HG03378 (cell line): ENCODE results near the gene ELK1.

ENCODE experiments used
- ATAC-seq: cut with Tn5 transposase; IDR thresholded peaks from one replicate; pipeline ENCODE4 v1.9.1; 2021; ENCODE audit warnings: mild to moderate bottlenecking, moderate library complexity; ENCODE audit not compliant: unreplicated experiment

Gene ELK1

DNA sequence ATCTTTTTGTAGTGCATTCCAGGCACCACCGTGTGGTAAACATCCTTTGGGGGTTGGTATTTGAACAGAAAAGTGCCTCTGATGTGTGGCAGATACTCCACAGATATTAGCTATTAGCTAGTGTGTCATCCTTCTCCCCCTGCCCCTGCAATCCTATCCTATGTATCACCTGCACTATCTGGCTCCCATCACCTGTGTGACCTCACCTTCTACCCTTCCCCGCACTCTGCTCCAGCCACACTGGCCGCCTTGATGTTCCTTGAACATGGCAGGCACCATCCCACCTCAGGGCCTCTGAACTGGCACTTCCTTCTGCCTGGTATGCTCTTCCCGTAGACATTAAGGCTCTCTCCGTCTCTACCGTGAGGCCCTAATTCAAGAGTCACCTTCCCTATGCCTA, 3.7 kb downstream of the ELK1 start:
- ATAC-seq: no peak

DNA sequence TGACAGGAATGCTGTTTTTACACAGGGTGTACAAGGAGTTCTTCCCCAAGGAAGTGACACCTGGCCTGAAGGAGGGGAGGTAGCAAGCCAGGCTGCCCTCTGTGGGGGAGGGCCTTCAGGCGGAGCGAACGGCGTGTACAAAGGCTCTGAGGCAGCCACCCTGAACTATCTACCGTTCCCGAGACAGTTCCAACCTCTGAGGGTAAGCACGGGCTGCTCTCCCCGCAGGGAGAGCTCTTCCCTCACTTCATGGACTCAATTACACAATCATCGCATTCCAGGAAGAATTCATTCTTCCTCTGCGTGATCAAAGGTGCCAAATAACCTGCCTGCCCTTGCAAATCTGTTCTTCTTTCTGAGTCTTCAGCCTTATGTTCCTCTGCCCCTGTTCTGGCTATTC, 4.8 kb downstream of the ELK1 start:
- no peak for ATAC-seq

DNA sequence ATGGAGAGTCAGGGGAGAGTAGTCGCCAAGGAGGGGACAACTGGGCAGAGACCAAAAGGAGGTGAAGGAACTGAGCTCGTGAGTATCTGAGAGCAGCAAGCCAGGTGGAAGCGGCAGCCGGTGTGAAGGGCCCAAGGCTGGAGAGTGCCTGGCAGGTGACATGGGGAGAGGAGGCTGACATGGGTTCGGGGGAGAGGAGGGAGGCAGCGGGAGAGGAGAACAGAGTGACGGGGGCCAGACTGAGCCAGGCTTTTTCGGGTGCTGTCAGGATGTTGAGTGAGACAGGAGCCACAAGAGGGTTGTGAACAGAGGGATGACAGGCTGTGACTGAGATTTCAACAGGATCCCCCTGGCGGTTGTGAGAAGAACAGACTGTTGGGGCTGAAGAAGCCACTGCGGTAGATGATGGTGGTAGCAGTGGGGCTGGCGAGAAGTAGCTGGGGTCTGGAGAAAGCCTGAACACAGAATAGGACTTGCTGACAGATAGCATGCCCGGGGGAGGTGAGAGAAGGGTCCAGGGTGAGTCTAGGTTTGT, 5.7 kb downstream of the ELK1 start:
- no peak for ATAC-seq

DNA sequence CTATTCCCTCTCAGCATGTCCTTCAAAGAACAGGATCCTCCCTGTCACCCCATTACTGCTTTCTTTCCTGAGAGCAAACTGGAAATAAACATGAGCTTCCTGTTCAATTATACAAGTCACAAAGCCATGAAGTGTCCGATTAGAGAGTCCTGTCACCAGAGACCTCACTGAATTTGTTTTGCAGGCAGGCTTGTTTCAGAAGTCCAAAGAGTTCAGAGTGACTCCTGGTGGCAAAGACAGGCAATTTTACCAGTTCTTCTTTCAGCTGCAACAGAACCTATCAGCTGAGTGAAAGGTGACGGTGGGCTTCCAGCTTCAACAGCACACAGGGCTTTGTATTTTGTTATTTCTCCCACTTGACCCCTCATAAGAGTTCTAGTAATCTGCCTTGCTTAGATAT, 6.4 kb downstream of the ELK1 start:
- no peak for ATAC-seq

DNA sequence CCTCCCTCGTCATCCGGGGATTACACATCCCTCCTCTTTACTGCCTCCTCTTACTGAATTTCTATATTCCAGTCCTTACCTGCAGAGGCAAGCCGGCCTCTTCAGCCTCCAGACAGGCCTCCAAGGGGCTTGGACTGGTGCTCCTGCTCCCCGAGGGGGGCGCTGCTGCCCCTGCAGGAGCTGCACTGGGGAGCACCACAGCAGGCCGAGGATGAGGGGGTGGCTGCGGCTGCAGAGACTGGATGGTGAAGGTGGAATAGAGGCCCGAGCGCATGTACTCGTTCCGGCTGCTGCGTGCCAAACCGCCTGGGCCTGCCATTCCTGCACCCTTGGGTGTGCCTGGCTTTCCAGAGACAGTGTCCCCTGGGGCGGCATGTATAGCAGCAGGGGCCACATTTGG, 11.5 kb downstream of the ELK1 start:
- no peak for ATAC-seq

DNA sequence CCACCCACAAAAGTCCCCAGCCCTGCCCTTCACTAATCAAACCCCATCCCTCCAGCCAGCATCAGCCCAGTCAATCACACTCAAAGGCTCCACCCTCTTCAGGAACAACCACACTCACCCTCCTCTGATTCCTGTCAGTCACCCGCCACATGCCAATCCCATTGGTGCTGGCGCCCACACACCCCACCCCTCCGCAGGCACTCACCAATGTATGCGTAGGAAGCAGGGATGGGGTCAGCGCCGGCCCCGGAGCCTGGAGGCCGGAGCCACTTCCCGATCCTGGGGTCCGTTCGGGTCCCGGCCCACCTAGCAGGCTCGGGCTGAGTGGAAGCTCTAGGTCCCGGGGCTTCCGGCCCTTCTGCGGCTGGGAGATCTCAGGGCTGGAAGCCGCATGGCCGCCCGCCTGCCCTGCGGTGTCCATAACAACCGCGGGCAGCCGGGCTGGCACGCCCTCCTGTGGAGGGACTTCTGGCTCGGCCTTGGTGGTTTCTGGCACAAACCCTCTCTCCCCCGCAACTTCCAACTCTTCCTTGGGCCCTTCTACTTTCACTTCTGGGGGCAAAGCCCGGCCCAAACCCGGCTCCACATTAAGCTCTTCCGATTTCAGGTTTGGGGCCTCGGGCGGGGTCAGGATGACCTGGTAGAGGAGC, 12.7 kb downstream of the ELK1 start:
- ATAC-seq: no peak

DNA sequence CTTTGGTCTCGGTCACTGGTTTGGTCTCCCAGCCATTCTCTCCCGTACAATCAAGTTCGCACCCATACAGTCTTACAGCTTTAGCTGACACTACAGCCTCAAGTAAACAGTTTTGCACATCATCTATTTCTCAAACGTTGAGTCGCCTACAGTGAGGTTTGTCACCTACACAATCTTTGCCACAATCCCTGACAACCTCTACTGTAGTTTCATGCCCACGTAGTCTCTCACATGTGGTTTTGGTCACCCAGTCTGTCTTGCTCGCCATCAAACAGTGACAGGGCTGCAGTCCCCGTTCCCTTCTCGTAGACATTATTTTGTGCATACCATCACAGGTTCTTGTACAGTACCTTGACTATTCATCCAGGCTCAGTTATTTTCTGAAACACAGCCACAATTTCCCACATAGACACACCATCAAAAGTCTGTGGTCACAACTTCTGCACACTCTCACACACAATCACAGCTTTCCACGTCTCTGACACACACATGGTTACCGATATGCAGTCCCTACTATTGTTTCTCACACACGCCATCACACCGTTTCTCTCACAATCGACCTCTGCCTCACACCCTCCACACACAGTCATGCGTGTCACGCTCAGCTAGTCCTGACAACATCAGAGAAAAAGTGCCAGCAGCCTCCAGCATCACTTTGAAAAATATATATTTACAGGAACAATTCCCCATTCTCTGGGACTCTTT, 15.3 kb downstream of the ELK1 start:
- ATAC-seq: no peak

DNA sequence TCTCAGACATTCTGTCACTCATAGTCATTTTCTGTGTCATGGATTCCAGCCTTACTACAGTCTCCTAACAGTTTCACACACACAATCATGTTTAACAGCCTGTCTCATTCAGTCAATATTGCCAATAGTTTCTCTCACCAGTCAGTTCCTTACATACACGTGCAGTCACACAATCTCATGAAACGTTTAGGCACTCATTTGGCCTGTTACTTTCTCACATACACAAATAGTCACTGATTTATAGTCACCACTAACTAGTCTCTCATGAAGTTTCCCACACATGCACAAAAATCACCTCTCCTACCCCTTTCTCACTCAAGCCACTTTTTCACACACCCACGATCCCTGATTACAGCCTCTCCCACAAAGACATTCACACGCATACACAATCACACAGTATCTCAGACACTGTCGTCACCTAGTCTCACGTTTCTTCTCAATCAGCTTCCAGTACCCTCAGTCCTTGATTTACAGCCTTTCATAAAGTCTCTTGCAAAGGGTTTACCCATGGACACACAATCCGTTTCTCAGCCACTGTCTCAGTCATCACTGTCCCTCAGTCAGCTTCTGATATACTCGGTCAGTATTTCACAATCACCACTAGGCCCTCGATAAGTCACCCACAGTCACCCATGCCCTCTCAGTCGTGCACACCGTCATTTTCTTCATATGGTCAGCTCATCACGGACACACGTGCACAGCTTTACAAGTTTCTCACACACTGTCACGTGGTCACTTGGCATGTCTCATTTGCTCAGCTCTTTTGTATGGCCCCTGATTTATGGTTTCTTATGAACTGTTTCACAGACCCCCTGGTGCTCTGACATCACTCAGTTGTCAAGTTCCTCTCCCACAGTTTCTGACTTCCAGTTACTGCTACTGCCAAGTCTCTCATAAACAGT, 16.4 kb downstream of the ELK1 start:
- no peak for ATAC-seq

DNA sequence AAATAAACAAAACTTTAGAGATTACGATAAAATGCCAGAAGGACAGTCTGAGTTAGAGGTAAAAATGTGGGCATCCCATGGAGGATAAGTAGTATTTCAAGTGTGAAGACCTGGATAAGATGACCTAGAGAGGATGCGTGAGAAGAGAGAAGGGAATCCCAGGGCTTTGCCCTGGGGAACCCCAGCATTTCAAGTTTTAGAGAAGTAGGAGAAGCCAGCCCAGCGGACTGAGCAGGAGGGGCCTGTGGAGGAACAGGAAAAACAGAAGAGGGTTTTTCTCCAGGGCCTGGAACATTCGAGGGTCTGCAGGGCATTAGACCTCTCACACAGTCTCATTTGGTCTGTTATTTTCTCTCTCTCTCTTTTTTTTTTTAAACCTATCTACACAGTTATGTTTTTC, 17.7 kb downstream of the ELK1 start:
- no peak for ATAC-seq

DNA sequence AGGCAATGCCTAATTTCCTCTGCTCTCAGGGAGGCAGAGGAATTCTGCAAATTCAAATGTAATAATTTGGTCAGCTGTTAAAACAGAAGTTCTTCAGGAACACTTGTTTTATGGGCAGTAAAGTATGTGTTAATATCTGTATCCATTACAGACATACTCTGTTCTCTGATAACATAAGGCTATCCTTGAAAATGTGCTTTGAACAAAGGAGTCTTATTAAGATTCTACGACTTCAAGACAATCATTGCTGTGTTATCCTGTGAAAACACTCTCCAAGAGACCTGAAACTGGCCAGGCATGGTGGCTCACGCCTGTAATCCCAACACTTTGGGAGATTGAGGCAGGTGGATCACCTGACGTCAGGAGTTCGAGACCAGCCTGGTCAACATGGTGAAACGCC, 18.7 kb downstream of the ELK1 start:
- no peak for ATAC-seq

DNA sequence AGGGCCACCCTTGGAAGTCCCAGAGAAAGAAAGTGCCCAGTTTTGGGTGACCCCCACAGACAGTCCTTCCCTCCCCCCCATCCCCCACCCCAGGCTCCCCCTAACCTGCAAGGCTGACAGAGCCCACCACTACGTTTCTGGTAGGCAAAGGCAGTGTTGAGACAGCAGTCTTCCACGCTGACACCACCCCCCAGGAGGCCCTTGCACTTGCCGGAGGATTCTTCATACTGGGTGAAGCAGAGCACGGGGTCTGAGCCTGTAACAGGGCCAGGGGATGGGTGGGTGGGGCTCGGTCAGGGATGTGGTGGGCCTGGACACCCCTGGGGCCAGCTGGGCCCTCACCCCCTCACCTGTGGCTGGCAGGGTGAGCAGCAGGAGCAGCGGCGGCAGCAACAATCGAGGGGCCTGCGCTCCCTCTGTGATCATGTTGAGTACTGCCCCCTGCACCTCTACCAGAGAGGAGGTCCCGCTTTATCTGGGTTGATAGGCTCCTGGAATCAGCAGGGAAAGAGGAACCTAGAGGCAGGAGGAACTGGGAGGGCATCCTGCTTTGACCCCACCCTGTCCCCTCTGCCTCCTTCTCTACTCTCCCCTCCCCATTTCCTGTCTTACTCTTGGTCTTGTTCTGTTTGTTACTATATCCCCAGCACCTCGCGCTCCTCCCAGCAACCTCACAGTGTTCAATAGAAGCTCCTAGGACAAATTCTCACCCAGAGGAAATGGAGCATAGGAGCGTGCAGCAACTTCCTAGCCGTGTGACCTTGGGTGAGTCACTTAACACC, 20.8 kb downstream of the ELK1 start, which contains the start of gene CFP:
Gene CFP, minus strand, starts transcription at position 512 of the 782 bp plus-strand sequence. Its CDS starts 86 bp downstream, at position 426.
- no peak for ATAC-seq

DNA sequence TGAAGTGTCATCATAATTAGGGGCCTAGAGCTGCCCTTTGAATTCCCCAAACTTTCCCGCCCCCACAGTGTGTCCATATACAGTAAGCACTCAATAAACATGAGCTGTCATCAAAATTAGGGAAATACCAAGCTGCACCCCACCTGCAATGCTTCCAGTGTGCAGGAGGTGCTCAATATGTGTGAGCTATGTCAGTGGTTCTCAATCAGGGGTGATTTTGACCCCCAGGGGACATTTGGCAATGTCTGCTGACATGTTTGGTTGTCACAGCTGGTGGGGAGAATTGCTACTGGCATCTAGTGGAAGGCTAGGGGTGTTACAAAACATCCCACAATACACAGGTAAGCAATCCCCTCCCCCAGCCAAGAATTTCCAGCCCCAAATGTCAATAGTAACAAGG, 21.4 kb downstream of the ELK1 start:
- no peak for ATAC-seq

DNA sequence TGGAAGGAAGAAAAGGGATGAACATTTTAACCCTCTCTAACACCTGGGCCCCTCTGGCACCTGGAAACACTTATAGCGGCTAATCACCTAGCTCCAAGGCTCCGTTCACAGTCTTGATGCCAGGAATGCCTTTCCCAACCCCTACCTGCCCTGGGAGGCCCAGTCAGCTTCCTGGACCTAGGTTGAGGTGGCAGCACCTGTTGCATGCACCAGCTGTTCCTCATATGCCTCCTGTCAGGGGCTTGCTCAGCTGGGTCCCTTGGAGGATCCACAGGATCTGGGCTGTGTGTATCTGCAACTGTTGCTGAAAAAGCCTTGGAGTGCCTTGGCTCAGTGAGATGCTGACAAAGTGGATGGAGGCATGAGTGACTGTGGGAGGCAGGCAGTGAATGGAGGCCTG, 25.0 kb downstream of the ELK1 start:
- ATAC-seq: no peak

DNA sequence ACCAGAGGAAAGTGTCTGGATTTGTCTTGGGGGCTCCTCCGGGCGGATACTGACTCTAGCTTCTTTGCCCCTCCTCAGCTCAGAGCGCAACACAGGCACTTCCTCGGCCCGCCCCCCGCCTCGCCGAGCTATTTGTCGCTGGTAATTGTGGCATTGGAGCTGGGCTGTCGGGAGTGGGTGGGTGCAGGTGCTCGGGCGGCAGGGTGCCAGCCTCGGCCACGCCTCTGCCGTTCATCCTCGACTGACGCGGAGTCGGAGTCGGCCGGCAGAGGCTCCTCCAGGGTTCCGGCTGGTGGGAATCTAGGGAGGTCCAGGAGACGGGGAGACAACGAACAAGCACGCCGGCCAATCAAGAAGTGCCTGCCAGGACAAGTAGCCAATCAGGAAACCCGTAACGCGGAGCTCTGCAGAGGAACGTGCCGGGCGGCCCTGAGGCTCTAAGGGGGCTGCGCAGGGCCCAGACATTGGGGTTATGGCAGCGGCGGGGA, 26.8 kb downstream of the ELK1 start:
- ATAC-seq: no peak

DNA sequence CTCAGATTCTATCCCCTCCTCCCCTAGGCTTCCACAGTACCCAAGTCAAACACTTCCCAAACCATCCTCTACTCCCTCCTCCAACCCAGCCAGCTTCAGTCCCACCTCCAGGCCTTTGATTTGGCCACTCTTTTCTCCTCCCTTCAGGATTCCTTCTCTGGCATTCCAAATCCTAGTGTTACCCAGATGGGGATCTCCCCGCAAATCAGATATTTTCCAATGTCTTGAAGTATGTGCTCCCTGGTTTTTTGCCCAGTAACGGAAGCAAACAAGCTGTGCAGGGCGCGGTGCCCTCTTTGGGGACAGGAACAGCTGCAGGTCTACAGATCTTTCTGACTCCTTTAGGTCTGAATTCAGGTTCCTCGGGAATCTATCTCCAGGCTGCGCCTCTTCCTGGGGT, 28.5 kb downstream of the ELK1 start:
- ATAC-seq: no peak

DNA sequence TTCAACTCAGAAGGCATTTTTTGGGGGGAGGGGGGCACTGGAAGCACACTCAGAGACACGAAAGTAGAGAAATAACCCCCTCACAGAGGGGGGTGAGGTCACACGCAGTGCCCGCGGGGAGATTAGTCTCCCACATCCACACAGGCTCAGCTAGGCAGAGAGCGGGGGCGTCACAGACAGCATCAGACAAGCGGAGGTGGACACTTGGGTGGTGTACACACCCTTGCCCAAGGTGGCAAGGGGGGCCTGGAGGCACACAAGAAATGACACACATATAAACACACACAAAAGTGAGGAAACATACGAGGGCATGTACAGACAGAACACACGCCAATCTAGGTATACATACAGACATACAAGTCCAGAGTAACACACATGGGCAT, 30.1 kb downstream of the ELK1 start:
- no peak for ATAC-seq

DNA sequence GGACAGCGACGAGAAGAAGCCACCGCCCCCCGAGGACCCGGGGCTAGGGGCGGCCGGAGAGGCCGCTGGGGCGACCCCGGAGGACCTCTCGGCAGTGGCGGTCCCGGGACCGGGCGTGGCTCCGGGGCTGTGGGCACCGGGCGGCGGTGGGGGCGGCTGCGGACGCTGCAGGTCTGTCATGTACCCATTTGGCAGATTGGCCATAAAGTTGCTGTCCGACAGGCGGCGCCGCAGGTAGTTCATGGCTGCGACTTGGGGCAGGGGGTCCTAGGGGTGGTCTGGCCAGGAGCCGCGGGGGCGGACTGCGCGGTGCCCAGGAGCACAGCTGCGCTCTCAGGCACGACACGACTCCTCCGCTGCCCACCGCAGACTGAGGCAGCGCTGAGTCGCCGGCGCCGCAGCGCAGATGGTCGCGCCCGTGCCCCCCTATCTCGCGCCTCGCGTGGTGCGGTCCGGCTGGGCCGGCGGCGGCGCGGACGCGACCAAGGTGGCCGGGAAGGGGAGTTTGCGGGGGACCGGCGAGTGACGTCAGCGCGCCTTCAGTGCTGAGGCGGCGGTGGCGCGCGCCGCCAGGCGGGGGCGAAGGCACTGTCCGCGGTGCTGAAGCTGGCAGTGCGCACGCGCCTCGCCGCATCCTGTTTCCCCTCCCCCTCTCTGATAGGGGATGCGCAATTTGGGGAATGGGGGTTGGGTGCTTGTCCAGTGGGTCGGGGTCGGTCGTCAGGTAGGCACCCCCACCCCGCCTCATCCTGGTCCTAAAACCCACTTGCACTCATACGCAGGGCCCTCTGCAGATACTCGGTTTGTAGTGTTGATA, 30.7 kb downstream of the ELK1 start, which contains the start of gene SYN1:
Gene SYN1, minus strand, starts transcription at position 372 of the 817 bp plus-strand sequence. Its CDS starts 129 bp downstream, at position 243.
- ATAC-seq: no peak

DNA sequence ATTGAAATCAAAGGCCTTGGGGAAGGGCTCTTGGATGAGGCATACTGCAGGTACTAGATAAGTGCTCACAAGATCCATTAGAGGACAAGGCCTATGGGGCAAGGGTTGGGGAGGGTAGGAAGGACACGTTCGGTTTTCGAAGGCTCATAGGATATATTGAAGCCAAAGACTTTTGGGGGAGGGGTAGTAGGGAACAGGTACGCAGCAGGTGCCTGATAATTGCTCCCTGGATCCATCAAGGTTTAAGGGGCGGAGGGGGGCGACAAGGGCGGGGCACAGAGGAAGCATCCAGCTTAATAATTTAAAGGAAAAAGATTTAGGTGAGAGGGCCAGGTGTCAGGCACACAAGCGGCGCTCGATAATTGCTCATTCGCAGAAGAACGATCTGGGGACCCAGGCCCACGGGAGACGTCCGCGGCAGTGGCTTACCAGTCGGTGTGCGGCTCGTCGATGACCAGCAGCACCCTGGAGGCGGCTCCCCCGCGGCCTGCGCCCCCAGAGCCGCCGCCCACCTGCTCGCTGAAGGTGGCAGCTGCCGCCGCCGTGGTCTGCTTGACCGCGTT, 31.4 kb downstream of the ELK1 start:
- ATAC-seq: no peak

DNA sequence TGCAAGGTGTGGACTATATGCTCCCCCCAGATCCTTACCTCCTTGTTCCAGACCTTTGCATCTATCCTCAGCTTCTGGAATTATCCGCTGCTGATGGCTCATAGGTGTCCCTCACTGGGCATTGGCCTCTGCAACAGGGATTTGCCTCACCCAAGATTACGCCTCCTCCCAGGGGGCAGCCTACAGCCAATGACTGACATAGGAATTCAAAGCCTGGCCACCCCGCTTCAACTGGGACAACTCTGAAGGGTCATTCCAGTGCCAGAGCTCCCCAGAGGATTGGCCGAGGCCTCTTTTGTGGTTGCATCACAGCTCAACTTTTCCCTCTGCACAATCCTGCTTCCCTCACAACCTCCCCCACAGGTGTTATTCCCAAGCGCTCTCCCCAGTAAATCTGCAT, 35.7 kb downstream of the ELK1 start:
- no peak for ATAC-seq
